ENCODE data around the gene OR7C1.
"Not testable (repeated sequence)": the region's sequence is repeated elsewhere in the genome, so short reads cannot be mapped to it uniquely, and the experiment has no call there.

The OR7C1 gene

DNA sequence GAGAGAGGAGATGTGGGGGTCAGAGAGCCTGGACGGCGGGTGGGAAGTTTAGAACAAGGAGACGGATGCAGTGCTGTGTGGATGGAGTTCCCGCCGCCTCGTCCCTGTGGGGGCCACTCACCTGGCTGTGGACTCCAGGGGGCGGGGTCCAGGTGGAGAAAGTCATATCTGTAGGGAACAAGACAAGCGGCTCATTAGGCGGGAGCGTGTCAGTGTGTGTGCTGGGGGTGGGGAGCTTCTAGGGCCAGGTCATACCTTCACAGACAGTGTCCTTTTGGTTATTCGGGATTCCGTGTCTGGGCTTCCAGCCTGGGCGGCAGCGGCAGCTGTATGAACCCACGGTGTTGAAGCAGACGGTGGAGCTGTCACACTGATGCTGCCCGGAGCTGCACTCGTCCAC lies 69.6 kb downstream of the OR7C1 start:
- not testable (repeated sequence) for DNase-seq (ENCODE audit: low read depth)

DNA sequence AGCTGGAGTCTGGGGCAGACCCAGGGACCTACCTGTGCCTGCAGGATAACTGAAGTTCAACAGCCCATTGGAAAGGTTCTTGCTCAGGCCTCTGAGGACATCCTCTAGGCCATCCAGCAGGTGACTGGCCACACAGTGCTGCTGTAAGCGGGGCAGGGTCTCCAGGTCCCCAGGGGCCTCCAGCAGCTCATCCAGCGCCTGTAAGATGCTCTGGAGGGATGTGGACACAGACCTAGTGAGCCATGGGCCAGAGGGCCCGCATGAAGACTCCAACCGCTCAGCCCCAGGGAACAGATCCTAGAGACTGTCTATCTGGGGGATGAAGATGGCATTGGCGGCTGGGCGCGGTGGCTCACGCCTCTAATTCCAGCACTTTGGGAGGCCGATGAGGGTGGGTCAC lies 70.6 kb downstream of the OR7C1 start:
- no peak for DNase-seq (ENCODE audit: low read depth)

DNA sequence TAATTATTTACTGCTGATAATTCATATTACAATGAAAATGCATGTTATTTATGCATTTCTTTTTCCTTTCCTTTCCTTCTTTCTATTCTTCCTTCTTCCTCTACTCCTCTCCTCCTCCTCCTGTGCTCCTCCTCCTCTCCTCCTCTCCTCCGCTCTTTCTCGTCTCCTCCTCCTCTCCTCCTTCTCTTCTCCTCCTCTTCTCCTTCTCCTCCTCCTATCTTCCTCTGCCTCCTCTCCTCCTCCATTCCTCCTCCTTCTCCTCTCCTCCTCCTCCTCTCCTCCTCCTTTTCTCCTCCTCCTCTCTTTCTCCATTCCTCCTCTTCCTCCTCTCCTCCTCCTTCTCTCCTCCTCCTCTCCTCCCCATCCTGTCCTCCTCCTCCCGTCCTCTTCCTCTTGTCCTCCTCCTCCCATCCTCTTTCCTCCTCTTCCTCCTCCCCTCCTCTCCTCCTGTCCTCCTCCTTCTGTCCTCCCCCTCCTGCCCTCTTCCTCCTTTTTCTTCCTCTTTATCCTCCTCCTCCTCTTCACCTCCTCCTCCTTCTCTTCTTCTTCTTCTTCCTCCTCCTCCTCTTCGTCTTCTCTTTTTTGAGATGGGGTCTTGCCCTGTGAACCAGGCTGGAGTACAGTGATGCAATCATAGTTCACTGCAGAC lies 71.4 kb downstream of the OR7C1 start:
- no peak for DNase-seq (ENCODE audit: low read depth)

DNA sequence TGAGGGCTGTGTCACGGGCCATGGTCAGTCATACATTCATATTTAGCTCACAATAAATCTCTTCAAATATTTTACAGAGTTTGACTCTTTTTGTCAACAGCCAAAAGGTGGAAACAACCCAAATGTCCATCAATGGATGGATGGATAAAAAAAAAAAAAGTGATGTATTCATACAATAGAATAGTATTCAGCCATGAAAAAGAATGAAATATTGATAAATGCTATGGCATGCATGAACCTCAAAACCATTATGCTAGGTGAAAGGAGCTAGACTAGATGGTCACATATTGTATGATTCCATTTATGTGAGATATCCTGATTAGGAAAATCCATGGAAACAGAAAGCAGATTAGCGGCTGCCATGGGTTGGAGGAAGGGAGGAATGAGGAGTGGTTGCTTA lies 72.9 kb downstream of the OR7C1 start:
- no peak for DNase-seq (ENCODE audit: low read depth)

DNA sequence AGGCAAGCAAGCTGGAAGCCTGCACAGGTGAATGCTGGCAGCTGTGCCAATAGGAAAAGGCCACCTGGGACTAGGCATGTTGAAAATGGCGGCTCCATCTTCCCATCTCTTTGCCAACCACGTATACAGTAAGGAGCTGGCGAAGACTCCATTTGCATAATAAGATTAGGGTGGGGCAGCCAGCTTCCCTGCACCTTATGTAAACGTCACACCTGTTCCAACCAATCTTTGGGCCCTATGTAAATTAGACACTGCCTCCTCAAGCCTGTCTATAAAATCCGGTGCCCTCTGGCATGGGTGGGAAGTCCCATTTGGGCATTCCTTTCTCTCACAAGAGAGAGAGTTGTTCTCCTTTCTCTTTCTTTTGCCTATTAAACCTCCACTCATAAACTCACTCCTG lies 73.4 kb downstream of the OR7C1 start:
- no peak for DNase-seq (ENCODE audit: low read depth)

DNA sequence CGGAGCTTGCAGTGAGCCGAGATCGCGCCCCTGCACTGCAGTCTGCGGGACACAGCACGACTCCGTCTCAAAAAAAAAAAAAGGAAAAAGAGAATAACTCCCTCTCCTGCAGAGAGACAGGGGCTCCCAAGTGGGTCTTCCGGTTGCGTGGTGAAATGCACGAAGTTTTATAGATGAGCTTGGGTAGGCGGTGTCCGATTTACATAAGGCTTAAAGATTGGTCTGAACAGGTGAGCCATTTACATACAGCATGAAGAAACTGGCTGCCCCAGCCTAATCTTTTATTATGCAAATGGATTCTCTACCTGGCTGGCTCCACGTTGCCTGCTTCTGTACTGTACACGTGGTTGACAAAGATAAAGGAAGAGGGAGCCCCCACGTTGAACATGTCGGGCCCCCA lies 76.2 kb downstream of the OR7C1 start:
- DNase-seq (ENCODE audit: low read depth) = no peak

DNA sequence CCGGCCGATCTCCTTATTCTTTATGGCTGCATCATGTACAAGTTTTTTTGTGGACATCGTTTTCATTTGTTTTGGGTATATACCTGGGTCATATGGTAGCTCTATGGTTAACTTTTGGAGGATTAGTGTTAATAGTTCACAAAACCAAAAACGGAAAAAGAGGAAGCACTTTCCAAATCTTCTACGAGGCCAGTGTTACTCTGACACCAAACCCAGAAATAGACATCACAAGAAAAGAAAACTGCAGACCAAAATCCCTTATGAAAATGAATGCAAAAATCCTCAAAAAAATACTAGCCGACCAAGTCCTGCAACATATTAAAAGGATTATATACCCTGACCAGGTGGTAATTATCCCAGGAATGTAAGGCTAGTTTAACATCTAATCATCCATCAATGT lies 86.4 kb downstream of the OR7C1 start:
- no peak for DNase-seq (ENCODE audit: low read depth)
